ENCODE measurements around the gene PIK3C2G.

PIK3C2G gene

DNA sequence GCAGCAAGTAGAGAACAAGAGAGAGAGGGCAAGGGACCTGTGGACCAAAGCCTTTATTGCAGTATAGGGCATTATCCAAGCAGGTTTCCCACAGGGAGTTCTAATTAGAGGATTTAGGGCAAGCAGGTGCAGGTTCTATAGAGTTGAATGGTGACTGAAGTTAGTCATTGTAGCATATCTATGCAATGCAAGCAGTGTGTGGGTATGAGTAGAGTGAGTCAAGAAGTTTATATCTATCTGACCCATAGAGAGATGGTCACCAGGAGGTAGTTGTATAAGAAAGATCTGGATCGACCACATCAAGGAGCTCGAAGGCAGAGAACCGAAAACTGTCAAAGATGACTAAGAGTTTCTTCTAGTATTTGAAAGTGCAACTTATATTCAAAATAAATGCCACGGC lies 309.2 kb downstream of the PIK3C2G start:
- DNase-seq: no peak

DNA sequence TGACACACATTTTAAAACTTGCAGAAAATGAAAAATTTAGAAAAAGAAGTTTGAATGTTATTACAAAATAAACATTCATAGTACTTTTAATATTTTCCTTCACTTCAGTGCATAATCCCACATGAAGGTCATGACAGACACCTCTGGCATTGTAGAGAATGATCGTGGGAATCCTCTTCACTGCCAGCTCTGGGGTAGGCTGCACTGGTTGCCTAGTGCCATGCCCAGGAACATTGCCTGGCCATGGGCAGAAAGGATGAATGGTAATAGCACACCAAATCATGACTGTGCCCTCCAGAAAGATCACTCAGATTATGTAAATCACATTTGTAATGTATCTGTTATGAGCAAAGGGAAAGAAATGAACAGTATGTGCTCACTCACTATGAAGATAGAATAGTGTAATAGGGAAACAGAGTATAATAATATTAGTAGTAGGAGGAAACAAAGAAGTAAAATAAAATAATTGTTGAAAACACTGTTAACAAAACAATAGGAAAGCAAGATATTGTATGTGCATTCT lies 314.8 kb downstream of the PIK3C2G start:
- DNase-seq: no peak

DNA sequence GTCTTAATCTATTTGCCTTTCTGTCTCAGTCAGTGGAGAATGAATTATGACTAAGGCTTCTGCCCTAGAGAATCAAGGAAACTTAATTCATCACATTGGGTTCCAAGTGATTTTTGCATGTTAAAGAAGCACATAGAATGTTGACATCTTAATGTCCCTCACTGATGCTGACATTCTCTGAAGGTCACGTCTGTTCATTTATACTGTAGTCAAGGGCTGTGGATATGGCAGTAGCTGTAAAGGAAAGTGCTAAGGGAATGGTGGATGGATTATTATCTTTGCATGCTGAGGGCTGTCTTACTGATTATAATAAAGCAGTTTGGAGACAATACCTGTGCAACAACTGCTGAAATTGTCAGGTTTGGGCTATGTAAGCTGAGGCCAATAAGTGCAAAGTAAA lies 315.3 kb downstream of the PIK3C2G start:
- DNase-seq: no peak

DNA sequence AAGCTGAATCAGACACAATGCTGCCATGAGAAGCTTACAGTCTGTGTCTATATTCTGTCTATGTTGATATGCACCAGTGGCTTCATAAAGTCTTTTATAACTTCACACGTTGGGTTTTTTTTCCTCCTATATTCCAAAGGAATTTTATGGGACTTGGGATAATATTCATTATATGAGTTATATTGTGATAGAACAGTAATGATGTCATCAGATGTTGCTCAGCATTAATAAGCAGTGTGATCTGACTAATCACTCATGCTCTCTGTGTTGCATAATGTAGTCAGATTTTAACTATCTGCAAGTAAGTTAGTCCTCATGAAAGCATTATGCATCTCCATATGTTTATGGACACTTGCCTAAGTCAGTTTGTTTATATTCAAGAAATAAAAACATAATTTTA lies 316.9 kb downstream of the PIK3C2G start:
- no peak for DNase-seq

DNA sequence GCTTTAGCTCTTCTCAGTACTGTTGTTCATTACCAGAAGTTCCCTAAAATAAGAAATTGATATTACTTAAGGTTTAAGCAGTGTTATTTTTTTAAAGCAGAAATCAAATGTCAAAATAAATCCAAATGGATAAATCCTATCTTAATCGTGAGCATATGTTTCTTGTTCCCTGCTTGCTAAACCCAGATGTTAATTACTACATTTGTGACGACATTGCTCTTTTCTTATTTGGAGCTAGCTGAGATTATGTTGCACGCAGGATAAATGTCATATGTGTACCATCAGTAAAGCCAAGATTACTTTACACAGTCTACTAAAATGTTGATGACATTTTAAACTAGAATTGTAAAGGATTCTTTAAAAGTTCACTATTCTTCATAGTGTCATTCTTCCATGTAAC lies 319.0 kb downstream of the PIK3C2G start:
- no peak for DNase-seq

DNA sequence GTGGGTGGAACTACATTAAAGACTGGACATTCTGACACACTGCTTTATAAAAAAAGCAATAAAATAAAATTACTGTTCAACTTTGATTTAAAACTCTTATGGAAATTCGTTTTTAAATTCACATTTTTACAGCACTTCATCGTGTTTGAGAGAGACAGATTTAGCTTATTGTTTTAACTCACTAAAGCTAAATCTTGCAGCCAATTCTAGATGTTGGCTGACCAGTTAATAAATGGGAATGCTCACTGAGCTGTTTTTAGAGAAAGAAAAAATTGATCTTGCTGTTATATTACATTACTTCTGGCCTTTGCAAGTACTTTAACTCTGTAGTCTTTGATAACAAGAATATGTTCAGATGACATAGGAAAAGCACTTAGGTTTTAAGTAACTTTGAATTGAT lies 319.4 kb downstream of the PIK3C2G start:
- DNase-seq: no peak

DNA sequence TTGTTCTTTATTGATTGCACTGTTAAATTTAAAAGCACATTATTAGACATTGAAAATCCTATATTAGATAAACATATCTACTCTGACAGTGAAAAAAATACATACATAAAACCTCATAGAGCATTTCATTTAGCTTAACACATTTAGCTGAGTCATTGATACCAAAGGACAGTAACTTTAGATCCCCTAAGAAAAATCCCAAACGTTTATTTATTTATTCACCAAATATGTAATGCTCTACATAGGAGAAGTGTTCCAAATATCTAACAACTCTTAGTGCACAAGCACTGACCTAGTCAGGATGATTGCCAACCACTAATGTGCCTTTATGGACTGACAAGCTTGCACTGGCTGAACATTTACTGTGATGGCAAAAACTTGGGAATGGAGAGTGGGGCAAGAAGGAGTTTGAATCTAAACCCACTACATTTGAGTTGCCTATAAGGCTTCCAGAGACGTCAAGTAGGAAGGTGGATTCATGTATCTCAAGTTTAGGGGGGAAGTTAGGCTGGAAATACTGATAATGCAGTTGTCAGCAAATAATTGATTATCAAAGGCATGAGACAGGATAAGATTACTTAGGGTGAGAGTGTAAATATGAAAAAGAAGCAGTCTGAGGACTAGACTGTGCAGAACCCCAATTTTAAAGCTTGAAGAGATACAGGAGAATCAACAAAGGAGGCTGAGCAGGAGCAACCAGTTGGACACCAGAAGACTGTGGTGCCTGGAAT lies 320.1 kb downstream of the PIK3C2G start:
- no peak for DNase-seq

DNA sequence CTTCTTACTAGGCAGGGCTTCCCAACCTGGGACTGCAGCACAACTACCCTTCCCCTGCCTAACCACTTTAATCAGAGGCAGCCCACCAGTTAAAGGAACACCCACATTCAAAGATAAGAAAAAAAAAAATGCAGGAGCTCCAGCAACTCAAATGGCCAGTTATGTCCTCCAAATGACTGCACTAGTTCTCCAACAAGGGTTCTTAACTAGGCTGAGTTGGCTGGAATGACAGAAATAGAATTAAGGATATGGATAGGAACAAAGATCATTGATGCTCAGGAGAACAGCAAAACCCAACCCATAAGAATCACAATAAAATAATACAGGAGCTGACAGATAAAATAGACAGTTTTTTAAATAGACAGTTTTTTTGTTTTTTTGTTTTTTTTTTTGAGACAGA lies 322.3 kb downstream of the PIK3C2G start:
- no peak for DNase-seq

DNA sequence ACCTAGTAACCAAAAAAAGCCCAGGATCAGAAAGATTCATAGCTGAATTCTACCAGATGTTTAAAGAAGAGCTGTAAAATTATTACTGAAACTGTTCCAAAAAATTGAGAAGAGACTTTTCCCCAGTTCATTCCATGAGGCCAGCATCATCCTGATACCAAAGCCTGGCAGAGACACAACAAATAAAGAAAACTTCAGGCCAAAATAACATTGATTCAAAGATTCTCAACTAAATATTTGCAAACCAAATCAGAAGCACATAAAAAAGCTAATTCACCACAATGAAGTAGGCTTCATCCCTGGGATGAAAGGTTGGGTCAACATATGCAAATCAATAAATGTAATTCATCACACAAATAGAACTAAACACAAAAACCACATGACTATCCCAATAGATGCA lies 325.3 kb downstream of the PIK3C2G start:
- no peak for DNase-seq

DNA sequence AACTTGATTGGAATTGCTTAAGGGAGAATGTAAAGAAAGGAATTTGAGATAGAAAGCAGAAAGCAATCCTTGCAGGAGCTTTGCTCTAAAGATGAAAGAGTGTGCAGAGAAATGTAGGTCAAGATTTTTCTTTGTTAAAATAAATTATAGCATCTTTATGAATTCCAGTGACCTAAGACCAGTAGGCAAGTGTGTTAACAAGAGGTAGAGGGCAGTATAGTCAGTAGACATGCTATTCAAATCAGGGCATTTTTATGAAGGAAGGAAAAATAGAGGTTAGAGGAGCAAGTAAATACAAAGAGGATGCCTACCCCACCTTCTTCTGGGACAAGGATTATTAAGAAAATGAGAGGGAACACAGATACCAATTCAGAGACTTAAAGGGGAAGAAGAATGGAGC lies 328.0 kb downstream of the PIK3C2G start:
- no peak for DNase-seq

DNA sequence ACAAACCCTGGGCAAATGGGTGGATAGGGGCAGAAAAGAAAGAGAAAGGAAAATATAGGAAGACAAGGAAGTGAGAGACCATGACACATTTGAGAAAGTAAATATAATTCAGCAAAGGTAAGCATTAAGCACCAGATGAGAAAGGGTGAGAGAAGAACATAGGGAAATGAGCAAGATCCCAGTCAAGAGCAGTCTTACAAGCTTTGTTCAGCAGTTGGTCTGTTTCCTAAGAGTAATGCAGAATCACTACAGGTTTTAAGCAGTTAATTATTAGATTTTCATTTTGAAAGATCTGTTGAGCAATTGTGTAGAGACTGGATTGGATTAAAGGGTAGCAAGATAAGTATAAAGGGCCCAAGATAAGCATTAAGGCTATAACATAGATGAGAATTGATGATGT lies 330.2 kb downstream of the PIK3C2G start:
- DNase-seq: no peak

DNA sequence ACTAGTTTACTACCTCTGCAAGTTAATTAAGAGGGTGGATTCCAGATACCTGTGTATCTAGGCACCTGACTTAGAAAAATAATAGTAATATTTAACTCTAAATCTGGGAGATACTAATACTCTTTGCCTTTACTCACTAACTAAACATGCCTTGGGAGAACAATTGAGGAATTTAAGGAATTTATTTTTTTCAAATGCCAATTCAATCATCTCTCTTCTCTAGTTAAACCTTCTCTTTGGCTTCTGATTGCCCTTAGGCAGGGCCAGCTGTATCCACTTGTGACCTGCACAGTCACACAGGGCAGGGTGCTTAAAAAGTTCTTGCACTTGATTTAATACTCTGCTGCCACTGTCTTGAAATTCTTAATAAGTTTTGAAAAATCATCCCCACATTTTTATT lies 334.1 kb downstream of the PIK3C2G start:
- no peak for DNase-seq

DNA sequence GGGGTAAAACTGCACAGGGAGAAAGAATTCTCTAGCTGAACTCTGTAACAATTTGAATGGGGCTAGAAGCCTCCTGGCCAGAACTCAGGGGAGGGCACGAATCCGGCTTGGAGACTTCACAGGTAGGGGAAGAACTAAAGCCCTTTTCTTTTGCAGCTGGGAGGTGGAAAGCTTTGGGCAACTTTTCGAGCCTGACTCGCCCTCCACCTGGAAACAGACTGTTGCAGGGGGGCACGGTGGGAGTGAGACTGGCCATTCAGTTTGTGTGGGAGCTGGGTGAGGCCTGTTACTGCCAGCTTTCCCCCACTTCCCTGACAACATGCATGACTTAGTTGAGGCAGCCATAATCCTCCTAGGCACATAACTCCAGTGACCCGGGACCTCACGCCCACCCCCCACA lies 340.6 kb downstream of the PIK3C2G start:
- no peak for DNase-seq

DNA sequence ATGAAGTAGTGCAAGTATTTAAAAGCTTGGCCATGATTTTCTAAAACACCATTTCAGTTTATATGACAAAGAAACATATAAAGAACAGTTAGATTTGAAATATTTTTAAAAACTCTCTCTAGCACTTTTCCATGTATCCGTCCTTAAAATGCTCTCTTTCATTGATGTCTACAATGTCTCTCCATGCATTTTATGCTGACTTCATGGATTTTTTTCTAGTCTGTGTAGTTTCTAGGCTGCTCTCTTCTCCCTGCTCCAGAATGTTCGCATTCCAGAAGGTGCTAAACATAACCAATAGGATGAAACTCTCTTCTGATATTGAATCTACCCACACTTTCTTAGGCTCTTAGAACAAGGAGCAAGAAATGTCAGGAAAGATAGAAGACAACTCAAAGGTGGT lies 351.7 kb downstream of the PIK3C2G start:
- no peak for DNase-seq

DNA sequence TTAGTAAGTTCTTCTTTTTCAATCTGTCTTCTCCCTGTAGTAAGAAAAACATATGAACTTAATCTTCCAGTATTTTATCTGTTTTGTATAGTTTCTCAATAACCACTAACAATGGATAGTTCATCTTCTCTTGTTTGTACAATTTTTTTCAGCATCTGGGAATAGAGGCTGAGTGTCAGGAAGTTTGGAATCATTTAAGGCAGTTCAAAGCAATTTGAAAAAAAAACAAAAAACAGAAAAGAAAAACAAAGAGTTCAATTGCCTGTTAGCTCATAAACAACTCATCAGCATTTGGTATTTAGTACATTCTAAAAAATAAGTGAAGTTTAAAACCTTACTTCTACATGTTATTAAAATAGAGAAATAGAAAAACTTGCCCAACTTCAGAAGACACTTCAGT lies 359.7 kb downstream of the PIK3C2G start:
- DNase-seq: no peak

DNA sequence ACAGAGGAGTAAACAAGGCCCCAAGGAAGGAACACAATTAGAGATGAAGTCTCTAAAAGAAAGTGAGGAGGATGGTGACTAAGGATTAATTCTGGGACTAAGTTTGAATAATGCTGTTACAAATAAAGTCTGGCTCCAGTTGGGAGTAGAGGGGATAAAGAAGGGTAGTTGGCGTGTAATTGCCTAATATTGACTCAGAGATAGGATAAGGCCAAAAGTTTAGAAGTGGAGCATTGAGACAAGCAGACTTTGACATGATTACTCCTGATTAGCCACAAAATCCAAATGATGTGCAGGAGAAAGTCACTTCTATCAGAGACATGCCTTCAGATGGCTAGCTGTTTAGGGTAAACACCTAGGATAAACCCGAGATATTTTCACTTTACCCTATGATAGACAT lies 368.1 kb downstream of the PIK3C2G start:
- no peak for DNase-seq

DNA sequence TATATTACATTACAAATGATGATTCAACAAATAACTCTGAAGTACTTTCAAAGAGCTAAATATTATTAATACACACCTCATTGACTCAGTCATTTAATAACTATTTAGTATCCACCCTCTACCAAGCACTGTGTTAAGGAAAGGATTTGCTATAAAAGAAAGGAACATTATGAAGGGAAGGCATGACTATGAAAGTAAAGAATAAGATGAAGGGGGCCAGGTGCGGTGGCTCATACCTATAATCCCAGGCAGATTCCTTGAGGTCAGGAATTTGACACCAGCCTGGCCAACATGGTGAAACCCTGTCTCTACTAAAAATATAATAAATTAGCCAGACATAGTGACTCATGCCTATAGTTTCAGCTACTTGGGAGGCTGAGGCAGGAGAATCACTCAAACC lies 368.6 kb downstream of the PIK3C2G start:
- no peak for DNase-seq

DNA sequence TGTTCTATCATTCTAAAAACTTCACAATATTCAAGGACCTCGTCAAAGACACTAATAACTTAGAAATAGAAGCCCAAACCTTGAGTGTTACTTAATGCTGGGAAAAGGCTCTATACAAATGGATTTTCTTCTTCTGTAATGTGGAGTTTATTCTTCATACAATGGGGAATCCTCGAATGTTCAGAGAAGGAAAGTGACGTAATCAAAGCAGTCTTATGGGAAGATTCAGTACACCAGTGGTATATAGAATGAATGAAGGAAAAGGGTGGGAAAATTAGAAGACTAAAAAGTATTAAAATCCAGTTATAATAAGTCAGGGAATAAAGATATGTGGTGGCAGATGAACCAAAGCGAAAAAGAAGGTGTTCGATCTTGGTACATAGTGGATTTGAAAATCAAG lies 370.0 kb downstream of the PIK3C2G start:
- no peak for DNase-seq

DNA sequence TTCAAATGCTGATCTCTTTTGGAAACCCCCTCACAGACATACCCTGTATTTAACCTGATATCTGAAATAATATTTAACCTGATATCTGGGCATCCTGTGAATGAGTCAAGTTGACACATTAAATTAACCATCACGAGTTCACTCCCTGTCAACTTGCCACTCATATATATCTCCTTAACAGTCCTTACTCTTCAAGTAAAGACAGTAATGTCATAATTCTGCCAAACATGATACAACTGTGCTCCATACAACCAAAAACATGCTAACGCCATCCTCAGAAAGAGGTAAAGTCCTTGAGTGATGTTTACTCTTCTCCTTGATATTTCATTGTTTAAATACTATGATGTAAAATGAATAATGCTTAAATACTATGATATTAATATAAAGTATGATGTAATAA lies 371.5 kb downstream of the PIK3C2G start:
- DNase-seq: no peak

DNA sequence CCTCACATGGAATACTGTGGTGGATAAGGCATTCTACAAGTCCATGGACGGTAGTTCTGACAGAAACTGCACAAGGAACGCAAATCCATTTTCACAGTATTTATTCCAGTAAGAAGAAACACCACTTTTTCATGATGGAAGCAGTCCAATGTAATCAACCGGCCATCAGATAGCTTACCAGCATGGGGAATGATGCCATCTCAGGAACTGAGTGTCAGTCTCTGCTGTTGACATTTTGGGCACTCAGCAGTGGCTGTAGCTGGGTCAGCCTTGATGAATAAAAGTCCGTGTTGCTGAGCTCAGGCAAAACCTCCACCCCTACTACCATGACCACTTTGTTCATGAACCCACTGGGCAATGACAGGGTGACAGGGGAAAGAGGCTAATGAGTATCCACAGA lies 373.1 kb downstream of the PIK3C2G start:
- no peak for DNase-seq

DNA sequence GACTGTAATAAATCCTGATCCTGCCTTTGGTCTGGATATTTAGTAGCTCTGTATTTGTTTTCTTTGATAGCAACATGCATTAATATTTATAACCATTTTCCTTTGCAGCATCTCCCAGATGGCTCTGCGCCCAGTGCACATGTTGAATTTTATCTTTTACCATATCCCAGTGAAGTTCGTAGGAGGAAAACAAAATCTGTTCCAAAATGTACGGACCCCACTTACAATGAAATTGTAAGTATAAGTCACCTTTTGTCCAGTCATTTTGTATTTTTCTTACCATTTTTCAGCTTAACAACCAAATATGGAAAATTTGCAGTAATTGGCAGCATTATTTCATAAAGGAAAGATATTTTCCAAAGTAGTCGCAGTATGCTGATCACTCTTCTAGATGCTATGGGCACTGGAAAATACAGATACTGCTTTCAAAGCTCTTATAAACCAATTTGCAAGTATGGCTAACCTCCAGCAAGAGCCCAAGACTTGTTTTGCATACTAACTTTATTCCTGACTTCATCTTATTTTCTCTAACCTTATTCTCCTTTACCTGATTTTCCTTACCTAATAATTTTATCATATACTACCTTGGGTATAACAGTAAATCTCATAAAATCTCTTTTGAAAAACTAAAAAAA lies 379.1 kb downstream of the PIK3C2G start:
- no peak for DNase-seq

DNA sequence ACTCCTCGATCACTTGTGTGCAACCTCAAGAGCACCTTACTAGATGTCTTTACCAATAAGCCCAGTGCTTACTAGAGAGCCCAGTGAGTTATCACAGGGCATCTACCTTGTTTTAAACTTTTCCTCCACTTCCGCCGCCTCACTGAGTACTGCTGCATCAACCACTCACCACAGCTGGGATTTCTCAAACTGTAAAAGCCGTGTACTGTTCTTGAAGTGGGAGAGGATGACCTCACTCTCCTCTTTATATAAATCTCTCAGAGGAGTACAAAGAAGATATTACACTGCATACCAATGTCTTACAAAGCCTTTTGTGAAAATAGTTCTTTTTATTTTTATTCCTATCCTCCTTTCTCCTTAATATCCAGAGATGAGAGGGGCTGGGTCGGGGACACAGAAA lies 382.4 kb downstream of the PIK3C2G start:
- DNase-seq: no peak

DNA sequence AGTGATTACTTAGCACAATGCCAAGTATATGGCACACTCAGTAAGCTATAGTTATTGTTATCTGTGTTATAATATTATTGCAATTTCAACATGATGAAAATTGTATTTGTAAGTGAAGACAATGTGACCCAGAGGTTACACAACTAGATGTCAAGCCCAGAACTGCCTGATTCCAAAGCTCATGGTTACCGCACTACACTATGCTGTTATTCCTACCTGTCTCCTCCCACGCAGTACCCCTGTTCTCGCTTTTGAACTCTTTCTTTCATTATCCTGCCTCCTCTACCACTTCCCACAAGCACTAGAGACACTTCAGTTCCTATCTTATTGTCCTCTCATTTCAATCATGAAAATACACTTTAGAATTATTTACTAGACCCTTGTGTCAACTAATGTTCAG lies 383.2 kb downstream of the PIK3C2G start:
- no peak for DNase-seq

DNA sequence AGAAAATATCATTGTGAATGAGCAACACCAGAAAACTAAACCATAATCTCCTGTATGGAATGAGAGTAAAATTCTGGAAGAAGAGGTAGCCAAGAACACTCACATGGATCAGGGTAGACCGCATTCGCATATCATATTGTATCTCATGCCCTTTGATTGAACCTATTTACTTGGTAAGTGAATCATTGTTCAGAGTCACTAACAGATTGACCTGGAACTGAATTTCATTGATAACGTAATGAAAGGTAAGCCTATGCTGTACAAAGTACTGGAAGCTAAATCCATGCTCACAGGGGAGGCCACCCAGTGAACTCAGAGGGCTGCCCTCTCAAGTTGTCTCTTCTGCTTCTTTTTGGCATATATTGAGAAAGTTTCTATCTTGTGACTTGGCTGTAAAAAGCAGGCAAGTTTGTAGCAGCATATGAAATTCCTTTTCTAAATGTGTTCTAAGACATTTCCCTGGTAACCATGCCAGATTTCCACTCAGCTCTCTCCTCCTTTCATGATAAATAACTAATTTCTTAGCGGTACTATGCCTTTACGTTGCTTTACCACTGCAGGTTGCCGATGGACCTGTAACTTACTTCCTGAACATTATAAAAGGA lies 385.1 kb downstream of the PIK3C2G start:
- DNase-seq: no peak
